ENCODE measurements around the gene BAX. TPM values are rescaled to one million over a fixed set of nuclear protein-coding genes. Genes with fewer than 3 reads are reported as not detected.
A peak's percentile ranks its signal among the peaks of the same experiment; 100 is the strongest.

Gene BAX
- total and polyA plus RNA-seq, 8 donors: 47.7 to 141 (median 63.2) TPM

DNA sequence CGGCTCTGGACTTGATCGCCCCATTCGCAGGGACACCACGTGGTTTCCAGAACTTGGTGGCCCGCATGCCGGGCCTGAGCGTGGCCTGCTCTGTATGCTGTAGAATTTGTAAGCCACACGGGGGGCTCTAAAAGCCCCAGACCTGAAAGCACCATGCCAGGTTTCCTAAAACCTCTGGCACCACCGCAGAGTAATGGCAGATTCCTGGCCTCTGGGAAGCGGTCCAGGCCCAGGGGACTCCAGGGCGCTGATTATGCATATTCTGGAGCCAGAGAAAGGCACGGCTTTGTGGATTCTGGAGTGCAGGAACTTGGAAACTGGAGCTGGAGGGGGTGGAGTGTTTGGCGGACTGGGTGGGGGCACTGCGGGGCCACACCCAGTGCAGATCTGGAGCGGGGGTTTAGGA lies 14.1 kb downstream of the BAX start:
- ATAC-seq (no peak), DNase-seq (no peak)
- Histone ChIP-seq H3K36me3 (peaks cover 2 to 73% of the 10 kb centered on the region in 2 donors), H3K27ac (peak overlapping the region; percentile 96 to 97), H3K27me3 (no peaks in the 10 kb centered on the region), H3K4me1 (peaks cover 7 to 52% of the 10 kb centered on the region in 2 donors), H3K4me3 (no peak overlapping the region), H3K9me3 (no peaks in the 10 kb centered on the region)
- TF ChIP-seq, protein P1, sequence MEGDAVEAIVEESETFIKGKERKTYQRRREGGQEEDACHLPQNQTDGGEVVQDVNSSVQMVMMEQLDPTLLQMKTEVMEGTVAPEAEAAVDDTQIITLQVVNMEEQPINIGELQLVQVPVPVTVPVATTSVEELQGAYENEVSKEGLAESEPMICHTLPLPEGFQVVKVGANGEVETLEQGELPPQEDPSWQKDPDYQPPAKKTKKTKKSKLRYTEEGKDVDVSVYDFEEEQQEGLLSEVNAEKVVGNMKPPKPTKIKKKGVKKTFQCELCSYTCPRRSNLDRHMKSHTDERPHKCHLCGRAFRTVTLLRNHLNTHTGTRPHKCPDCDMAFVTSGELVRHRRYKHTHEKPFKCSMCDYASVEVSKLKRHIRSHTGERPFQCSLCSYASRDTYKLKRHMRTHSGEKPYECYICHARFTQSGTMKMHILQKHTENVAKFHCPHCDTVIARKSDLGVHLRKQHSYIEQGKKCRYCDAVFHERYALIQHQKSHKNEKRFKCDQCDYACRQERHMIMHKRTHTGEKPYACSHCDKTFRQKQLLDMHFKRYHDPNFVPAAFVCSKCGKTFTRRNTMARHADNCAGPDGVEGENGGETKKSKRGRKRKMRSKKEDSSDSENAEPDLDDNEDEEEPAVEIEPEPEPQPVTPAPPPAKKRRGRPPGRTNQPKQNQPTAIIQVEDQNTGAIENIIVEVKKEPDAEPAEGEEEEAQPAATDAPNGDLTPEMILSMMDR (IDR thresholded peaks at IDR 0.05): no peak
- intact Hi-C loops (cut with DNase I): no loop called here

DNA sequence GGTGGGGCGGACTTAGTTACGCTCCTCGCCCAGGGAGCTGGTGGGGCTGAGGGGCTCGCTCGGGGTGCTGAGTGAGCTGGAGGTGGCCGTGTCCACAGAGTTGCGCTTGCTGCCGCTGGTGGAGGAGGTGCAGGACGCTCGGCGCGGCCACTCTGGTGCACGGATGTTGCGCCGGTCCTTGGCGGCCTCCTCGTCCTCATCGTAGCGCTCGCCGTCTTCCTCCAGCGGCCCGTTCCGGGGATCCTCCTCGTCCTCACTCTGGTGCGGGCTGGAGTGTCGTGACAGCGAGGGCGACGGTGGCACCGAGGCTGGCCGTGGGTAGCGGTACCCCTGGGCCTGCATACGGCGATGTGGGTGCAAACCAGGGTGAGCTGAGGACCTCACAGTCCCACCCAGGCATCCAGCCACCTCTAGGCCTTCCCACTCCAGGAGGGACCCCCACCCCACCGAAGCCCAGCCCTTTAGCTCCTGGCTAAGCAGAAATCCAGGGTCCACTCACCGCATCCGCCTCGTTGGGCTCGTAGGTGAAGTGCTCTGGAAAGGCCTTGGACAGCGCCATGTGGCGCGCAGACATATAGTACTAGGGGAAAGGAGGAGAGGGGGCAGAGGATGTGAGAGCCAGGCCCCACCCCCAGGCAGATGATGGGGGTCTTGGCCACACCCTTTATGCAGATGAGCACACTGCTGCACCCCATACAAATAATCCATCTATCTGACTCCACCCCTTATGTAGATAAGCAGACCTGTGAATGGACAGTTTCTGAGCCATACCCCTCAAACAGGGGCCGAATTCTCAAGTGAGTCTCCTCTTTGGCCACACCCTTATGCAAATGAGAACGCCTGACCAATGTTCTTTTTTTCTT lies 14.8 kb downstream of the BAX start:
- Histone ChIP-seq H3K4me1 (peaks cover 3 to 45% of the 10 kb centered on the region in 2 donors), H3K9me3 (no peaks in the 10 kb centered on the region), H3K4me3 (no peak overlapping the region), H3K27ac (peak overlapping the region in 1 of 2 donors; percentile 96), H3K27me3 (no peaks in the 10 kb centered on the region), H3K36me3 (peaks cover 2 to 80% of the 10 kb centered on the region in 2 donors)
- intact Hi-C loops (cut with DNase I): no loop called here
- ATAC-seq (no peak), DNase-seq (peak in 1 of 4 donors; percentile 84)
- TF ChIP-seq, protein P1 (IDR thresholded peaks at IDR 0.05): no peak

- Histone ChIP-seq H3K27me3 (no peaks in the 10 kb centered on the region), H3K4me3 (no peak overlapping the region), H3K4me1 (peaks cover 0 to 41% of the 10 kb centered on the region in 2 donors), H3K9me3 (no peaks in the 10 kb centered on the region), H3K36me3 (peaks cover 2 to 88% of the 10 kb centered on the region in 2 donors), H3K27ac (peak overlapping the region in 1 of 2 donors; percentile 41)
- no peak for DNase-seq
- TF ChIP-seq, protein P1 (IDR thresholded peaks at IDR 0.05): no peak
- ATAC-seq: no peak
- intact Hi-C loops (cut with DNase I): no loop called here
Observed at GRCh38 chr19:48970139-48970766, 15.6 kb downstream of the BAX start.

GRCh38 chr19:48970923-48971395 lies 16.3 kb downstream of the BAX start:
- Histone ChIP-seq H3K27ac (peak overlapping the region in 1 of 2 donors; percentile 41), H3K9me3 (no peaks in the 10 kb centered on the region), H3K27me3 (no peaks in the 10 kb centered on the region), H3K36me3 (peaks cover 2 to 85% of the 10 kb centered on the region in 2 donors), H3K4me3 (no peak overlapping the region), H3K4me1 (peaks cover 0 to 41% of the 10 kb centered on the region in 2 donors)
- intact Hi-C loops (cut with DNase I): no loop called here
- ATAC-seq: peak; percentile 61
- DNase-seq: peak in 3 of 4 donors; percentile 84 to 93 (median 87)
- TF ChIP-seq, protein P1 (IDR thresholded peaks at IDR 0.05): peak; percentile 86 to 94
